AG09319 (cell line): ENCODE data around the gene TEDC1.
A peak's percentile ranks its signal among the peaks of the same experiment; 100 is the strongest.

Experiments used
- DNase-seq: peaks from one replicate; pipeline ENCODE4 v3.0.0-alpha.2; 2010; ENCODE audit warnings: low read depth; ENCODE audit errors: extremely low read depth
- TF ChIP-seq, protein P1 (sequence below): IDR thresholded peaks from 2 replicates; pipeline ENCODE4 v1.5.1; 2011; ENCODE audit warnings: low read depth, mild to moderate bottlenecking, inconsistent platforms, low read length, moderate library complexity

Gene TEDC1, protein sequence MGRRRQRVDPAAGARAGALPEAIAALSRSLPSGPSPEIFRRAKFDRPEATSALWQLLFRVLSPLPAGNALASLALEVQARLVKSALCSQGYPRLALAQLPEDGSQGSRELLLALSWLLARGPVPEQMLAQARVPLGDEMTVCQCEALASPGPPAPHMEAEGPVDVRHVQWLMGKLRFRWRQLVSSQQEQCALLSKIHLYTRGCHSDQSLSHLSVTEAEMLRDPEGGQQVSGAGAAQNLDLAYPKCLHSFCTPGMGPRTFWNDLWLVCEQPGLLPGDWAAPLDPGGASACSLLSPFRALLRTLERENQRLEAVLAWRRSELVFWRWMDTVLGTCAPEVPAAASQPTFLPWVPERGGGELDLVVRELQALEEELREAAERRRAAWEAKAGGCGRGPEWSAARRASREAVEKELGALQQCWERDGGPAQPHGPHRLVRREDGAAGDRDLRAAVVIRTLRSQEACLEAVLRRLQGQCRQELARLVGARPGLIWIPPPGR

DNA sequence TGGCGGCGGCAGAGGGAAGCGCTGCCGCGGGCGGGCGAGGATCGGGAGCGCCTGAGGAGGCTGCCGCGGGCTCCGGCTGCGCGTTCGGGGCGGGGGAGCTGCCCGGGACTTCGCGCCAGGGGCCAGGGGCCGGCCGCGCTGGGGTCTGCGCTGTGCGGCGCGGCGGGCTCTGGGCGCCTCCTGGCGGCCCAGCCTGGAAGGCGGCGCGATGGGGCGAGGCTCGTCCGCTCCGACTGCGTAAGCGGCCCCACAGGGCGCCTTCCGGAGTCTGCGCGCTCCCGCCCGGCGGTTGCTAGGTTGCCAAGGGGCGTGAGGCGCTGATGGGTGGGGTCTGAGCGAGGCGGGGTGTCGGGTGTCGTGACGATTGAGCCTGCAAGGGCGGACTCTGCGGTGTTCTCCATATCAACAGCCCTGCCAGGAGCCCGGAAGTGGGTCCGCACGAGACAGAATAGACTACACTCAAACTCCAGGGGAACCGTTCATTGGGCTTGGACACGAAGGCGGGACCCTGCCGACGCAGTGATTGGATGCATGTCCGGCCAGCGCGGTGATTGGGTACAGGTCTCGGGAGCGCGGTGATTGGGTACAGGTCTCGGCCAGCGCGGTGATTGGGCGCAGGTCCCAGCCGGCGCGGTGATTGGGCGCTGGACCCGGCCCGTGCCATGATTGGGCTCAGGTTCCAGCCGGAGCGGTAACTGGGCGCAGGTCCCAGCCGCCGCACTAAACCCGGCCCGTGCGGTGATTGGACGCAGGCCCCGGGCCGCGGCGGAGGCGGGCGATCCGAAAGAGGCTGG is at the start of gene TEDC1:
TEDC1 (plus strand) TSS at position 675 of the 794 bp plus-strand sequence. CDS start 130 bp downstream, outside the sequence.
- TF ChIP-seq, protein P1, sequence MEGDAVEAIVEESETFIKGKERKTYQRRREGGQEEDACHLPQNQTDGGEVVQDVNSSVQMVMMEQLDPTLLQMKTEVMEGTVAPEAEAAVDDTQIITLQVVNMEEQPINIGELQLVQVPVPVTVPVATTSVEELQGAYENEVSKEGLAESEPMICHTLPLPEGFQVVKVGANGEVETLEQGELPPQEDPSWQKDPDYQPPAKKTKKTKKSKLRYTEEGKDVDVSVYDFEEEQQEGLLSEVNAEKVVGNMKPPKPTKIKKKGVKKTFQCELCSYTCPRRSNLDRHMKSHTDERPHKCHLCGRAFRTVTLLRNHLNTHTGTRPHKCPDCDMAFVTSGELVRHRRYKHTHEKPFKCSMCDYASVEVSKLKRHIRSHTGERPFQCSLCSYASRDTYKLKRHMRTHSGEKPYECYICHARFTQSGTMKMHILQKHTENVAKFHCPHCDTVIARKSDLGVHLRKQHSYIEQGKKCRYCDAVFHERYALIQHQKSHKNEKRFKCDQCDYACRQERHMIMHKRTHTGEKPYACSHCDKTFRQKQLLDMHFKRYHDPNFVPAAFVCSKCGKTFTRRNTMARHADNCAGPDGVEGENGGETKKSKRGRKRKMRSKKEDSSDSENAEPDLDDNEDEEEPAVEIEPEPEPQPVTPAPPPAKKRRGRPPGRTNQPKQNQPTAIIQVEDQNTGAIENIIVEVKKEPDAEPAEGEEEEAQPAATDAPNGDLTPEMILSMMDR = peak; percentile 53
- peak; percentile 100 for DNase-seq

DNA sequence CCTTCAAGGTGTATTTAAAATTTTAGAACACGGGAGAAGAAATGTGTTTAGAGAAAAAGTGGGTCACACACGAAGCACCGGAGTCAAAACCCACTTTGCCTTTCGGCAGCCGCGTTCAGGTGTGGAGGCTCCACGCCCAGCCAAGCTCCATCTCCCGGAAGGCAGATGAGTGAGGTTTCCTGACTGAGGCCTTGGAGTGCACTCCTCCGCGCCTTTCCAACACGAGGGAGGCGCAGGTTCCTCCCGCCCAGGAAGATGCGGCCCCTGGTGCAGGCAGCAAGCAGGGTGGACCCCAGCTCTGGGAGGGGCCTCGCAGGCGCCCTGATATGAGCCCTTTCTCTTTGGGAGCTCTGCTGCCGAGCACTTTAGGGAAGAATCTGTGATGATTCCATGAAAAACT is 48.9 kb upstream of the TEDC1 start:
- TF ChIP-seq, protein P1 = no peak
- DNase-seq = no peak

DNA sequence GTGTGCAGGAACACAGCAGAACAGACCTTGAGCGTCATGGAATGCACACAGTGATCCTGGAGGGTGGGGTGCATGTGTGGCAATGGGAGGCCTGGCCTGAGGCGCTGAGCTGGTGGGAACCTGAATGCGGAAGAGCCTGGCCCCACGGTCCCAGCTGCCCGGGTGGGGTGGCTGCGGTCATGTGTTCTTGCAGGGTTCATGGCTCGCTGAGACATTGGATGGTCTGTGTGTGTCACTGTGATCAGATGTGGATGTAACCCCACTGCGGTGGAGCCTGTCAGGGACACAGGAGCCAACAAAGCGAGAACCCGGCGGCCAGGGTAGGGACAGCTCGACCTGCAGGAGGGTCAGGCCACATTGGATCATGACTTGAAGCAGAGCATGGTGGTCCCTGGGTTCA is 48.2 kb upstream of the TEDC1 start:
- TF ChIP-seq, protein P1 = no peak
- DNase-seq = no peak

DNA sequence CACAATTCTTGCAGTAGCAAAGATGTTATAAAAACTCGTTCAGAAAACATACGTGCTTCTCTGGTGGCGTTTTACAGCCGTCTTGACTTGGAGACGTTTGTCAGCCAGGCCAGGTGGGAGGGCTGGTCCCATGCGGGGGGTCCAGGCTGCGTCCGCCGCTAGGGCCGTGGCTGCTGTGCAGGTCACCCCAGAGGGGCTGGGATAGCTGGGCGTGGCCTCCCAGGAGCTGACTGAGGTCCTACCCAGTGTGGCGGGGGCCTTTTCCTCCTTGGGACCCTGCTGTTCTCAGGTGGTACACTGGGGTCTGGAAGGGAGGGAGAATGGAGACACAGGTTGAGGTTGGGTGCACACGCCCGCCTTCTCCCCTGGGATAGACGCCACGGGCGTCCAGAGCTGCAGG is 46.2 kb upstream of the TEDC1 start:
- TF ChIP-seq, protein P1 = no peak
- DNase-seq = no peak

DNA sequence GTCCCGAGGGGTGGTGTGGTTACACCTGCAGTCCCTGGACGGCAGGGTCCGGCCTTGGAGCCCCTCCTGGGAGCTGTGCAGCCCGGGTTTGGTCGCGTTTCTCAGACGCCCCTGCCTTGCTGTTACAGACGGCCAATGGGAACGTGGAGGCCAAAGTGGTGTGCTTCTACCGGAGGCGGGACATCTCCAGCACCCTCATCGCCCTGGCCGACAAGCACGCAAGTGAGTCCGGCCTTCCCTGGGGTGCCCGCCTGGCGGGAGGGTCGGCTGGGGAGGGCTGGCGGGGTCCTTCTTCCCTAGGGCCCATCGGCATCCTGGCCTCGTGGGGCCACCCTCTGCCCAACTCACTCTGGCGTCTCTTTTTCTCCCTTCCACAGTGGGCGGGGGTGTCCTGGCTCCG is 45.8 kb upstream of the TEDC1 start:
- TF ChIP-seq, protein P1 = no peak
- no peak for DNase-seq

DNA sequence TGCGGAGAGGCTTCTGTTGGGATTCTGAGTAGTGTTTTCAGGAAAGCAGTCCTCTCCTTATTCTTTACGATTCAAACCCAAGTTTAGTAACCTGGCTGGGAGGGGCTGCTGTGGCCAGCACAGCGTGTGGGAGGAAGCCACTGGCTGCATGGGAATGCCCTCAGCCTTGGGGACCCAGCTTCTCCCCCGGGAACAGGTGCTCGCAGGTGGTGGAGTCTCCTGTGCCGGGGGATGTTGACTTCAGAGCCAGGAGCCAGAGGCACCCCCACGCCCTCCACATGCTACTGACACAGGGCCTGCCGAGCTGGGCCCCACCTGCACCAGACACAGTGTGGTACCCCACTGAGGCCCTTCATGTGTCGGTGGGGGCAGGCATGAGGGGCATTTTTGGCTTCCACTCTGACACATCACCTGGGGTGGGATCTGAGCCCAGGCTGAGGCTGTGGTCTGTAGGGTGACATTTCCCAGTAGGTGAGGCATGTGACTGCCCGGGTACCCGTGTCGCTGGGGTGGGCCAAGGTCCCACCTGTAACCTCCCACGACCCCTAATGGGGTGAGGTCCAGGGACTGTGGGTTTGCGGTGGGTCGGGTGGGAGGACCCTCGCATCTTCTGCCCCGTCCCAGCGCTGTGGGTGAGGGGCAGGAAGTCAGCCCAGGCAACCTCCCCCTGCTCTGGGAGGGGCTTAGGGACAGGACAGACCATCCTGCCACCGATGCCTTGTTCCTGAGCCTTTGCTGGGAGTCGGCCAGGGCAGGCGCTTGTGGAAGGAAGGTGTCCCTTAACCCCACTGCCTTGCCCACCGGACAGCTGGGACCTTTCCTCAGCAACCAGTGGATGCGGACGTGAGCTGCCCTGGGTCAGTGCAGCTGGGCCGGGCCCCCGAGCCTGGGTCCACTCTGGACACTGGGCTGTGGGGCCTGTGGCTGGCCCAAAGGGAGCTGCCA is 44.9 kb upstream of the TEDC1 start:
- DNase-seq = no peak
- TF ChIP-seq, protein P1 = no peak
